Left forelimb (tissue), 1 donor: ENCODE results near the gene APP.

Experiments used
- DNase-seq: peaks from one replicate; pipeline ENCODE4 v3.0.0-alpha.2; 2018; ENCODE audit warnings: low spot score

Gene APP

GRCh38 chr21:26170471-26171257, at the start of gene APP:
APP (minus strand) TSS chr21:26170770; CDS start chr21:26170620, 150 bp downstream.
- DNase-seq, result peak; percentile 91

- no peak for DNase-seq
Measured at GRCh38 chr21:26212220-26212619, 41.6 kb upstream of the APP start.

GRCh38 chr21:26210614-26211013, 40.0 kb upstream of the APP start:
- DNase-seq, result no peak

- DNase-seq, result no peak
Measured at GRCh38 chr21:26207021-26207420, 36.5 kb upstream of the APP start.

- no peak for DNase-seq
Measured at GRCh38 chr21:26199456-26199855, 28.9 kb upstream of the APP start.

- no peak for DNase-seq
Measured at GRCh38 chr21:26195708-26196107, 25.1 kb upstream of the APP start.

GRCh38 chr21:26194811-26195251, 24.3 kb upstream of the APP start:
- no peak for DNase-seq

GRCh38 chr21:26194326-26194725, 23.8 kb upstream of the APP start:
- DNase-seq, result no peak

- no peak for DNase-seq
Measured at GRCh38 chr21:26191609-26192008, 21.0 kb upstream of the APP start.

- DNase-seq, result no peak
Measured at GRCh38 chr21:26188422-26188821, 17.9 kb upstream of the APP start.

GRCh38 chr21:26185446-26185845, 14.9 kb upstream of the APP start:
- no peak for DNase-seq

- no peak for DNase-seq
Measured at GRCh38 chr21:26185021-26185420, 14.5 kb upstream of the APP start.

GRCh38 chr21:26179501-26179900, 8.9 kb upstream of the APP start:
- DNase-seq, result no peak

GRCh38 chr21:26177746-26178426, 7.3 kb upstream of the APP start:
- no peak for DNase-seq

GRCh38 chr21:26177187-26177586, 6.6 kb upstream of the APP start:
- DNase-seq, result no peak

GRCh38 chr21:26171258-26172100, 909 bp upstream of the APP start:
- no peak for DNase-seq

- DNase-seq, result peak; percentile 83
Measured at GRCh38 chr21:26169611-26170470, 729 bp downstream of the APP start.

GRCh38 chr21:26169061-26169610, 1.4 kb downstream of the APP start:
- peak; percentile 77 for DNase-seq

GRCh38 chr21:26168371-26168770, 2.2 kb downstream of the APP start:
- no peak for DNase-seq

- DNase-seq, result no peak
Measured at GRCh38 chr21:26167593-26167992, 3.0 kb downstream of the APP start.

GRCh38 chr21:26165331-26165730, 5.2 kb downstream of the APP start:
- DNase-seq, result no peak
